GM12878 (cell line): ENCODE results near the gene SLC9A3.

ENCODE experiments used
- CREM ChIP-seq: IDR thresholded peaks from 2 replicates; pipeline ENCODE4 v1.6.1; 2014; ENCODE audit warnings: antibody characterized with exemption, low read depth
- CTCF ChIP-seq, 3 experiments: IDR thresholded peaks in 2 of 3; conservative IDR thresholded peaks in 1 of 3; 2 replicates each; pipeline ENCODE4 v1.5.1; 2011; ENCODE audit warnings: low read depth in 3 of 3, low read length in 3 of 3, mild to moderate bottlenecking in 3 of 3, control low read depth in 2 of 3, moderate library complexity in 2 of 3, inconsistent platforms in 1 of 3, mixed read lengths in 1 of 3; ENCODE audit not compliant: control insufficient read depth in 2 of 3, insufficient read depth in 1 of 3; ENCODE audit errors: extremely low read depth in 1 of 3
- FOXK2 ChIP-seq: fragments of 450-650 bp; IDR thresholded peaks from 2 replicates; pipeline ENCODE4 v1.6.1; 2017; ENCODE audit warnings: mild to moderate bottlenecking, moderate library complexity
- MTA3 ChIP-seq: IDR thresholded peaks from 2 replicates; pipeline ENCODE4 v1.6.1; 2012; ENCODE audit warnings: low read length, inconsistent platforms, borderline replicate concordance
- POLR2A ChIP-seq: IDR thresholded peaks from 2 replicates; pipeline ENCODE4 v1.6.1; 2011; ENCODE audit warnings: low read depth, mild to moderate bottlenecking, low read length

GRCh38 chr5:445591-445990 lies 78.7 kb downstream of the SLC9A3 start:
- no peak for TF ChIP-seq CTCF (IDR thresholded peaks at IDR 0.05 in 2 of 3, conservative IDR thresholded peaks at IDR 0.05 in 1 of 3; ENCODE audit: control insufficient read depth in 2 of 3, extremely low read depth in 1 of 3, insufficient read depth in 1 of 3, low read depth in 3 of 3, low read length in 3 of 3)
- no peak for TF ChIP-seq FOXK2
- TF ChIP-seq POLR2A: no peak
- no peak for TF ChIP-seq CREM
- no peak for TF ChIP-seq MTA3
